ENCODE measurements around the gene INS. TPM values are rescaled to one million over a fixed set of nuclear protein-coding genes. Genes with fewer than 3 reads are reported as not detected.

INS gene
- total and polyA plus RNA-seq, 2 of the 8 experiments (the other 6 are each of a cell fraction or from before 2014, with no cell fraction given): not detected

- Histone ChIP-seq H3K9ac (replicated peaks in 1 of 4; ENCODE audit: extremely low read depth in 1 of 4, low read depth in 3 of 4, low read length in 3 of 4) (no peak overlapping the region), H2BK5ac (ENCODE audit: low read depth, low read length) (no peak overlapping the region), H3K4me3 (ENCODE audit: extremely low read depth in 1 of 4, insufficient read depth in 2 of 4, low read depth in 3 of 4, low read length in 4 of 4) (no peak overlapping the region), H2BK120ac (replicated peaks; ENCODE audit: low read depth, low read length) (no peak overlapping the region), H3K27me3 (replicated peaks in 1 of 4; ENCODE audit: control insufficient read depth in 3 of 4, extremely low read depth in 1 of 4, insufficient read depth in 3 of 4, low read length in 3 of 4) (peaks cover 0 to 14% (median 0%) of the 10 kb centered on the region in 4 experiments; a peak in 3 of 7 replicates), H3K4me2 (ENCODE audit: insufficient read depth in 1 of 2, low read depth in 2 of 2, low read length in 2 of 2) (no peak overlapping the region), H3K27ac (ENCODE audit: low read depth, low read length) (no peak overlapping the region), H3K23me2 (ENCODE audit: low read depth, low read length) (no peaks in the 10 kb centered on the region), H2BK12ac (ENCODE audit: low read depth, low read length) (no peak overlapping the region), H2AFZ (ENCODE audit: low read length) (no peak overlapping the region), H4K8ac (ENCODE audit: extremely low read depth, insufficient read depth, low read length) (no peak overlapping the region), H3K79me1 (ENCODE audit: low read depth, low read length) (no peaks in the 10 kb centered on the region), H4K5ac (ENCODE audit: insufficient read length, low read depth, low read length) (no peak overlapping the region), H3K9me3 (ENCODE audit: insufficient read depth in 2 of 2, low read depth in 1 of 2, low read length in 1 of 2) (no peaks in the 10 kb centered on the region), H3K18ac (ENCODE audit: extremely low read depth, low read length) (no peak overlapping the region), H4K91ac (replicated peaks; ENCODE audit: insufficient read length, low read length) (no peak overlapping the region), H2BK15ac (ENCODE audit: low read length) (no peak overlapping the region), H3K79me2 (ENCODE audit: control insufficient read depth in 1 of 2, insufficient read depth in 2 of 2, low read length in 2 of 2) (no peaks in the 10 kb centered on the region), H3K56ac (replicated peaks; ENCODE audit: insufficient read length, low read depth, low read length) (no peak overlapping the region), H3K23ac (ENCODE audit: insufficient read length) (no peak overlapping the region), H3K4ac (replicated peaks; ENCODE audit: insufficient read length, low read depth, low read length) (no peak overlapping the region), H2AK5ac (ENCODE audit: low read depth, low read length) (no peak overlapping the region), H2BK20ac (ENCODE audit: low read length) (no peak overlapping the region), H3K4me1 (replicated peaks in 1 of 4; ENCODE audit: control insufficient read depth in 3 of 4, insufficient read depth in 4 of 4, low read length in 3 of 4) (peaks cover 0 to 6% (median 1%) of the 10 kb centered on the region in 4 experiments; a peak in 2 of 7 replicates), H4K20me1 (replicated peaks in 1 of 2; ENCODE audit: control insufficient read depth in 1 of 2, insufficient read depth in 2 of 2, low read length in 2 of 2) (no peaks in the 10 kb centered on the region), H3K36me3 (ENCODE audit: control insufficient read depth in 2 of 4, insufficient read depth in 4 of 4, low read length in 3 of 4) (no peaks in the 10 kb centered on the region; a peak in 1 of 8 replicates), H3K14ac (ENCODE audit: insufficient read length) (no peak overlapping the region)
- ChIA-PET CTCF (ENCODE audit: partially characterized antibody) (interaction anchor here (1.1 to 20.6 kb wide), 6 partner anchors 15 to 136 kb away, joined by 3 to 244 read pairs (median 6); partner anchors contain the start of gene INS), POLR2A (ENCODE audit: partially characterized antibody) (no interaction called here)
- no peak for DNase-seq (ENCODE audit: low read depth in 1 of 2, low spot score in 2 of 2)
- WGBS, 2 experiments (ENCODE audit: extremely low coverage in 1 of 2, insufficient coverage in 1 of 2, insufficient read length in 1 of 2, insufficient replicate concordance in 2 of 2, low coverage in 1 of 2, low lambda C conversion rate in 2 of 2, missing lambda C conversion rate in 1 of 2): 76% methylated on average over 9 of the region's 10 CpGs; no CpG with 5 or more reads in 1 of the 2 experiments
- no peak for FAIRE-seq
- TF ChIP-seq BRCA1 (IDR thresholded peaks at IDR 0.05; ENCODE audit: low read depth, low read length): no peak
- no peak for TF ChIP-seq SUZ12 (IDR thresholded peaks at IDR 0.05; ENCODE audit: low read length)
- TF ChIP-seq CTBP2 (IDR thresholded peaks at IDR 0.05; ENCODE audit: borderline replicate concordance, insufficient read depth, insufficient read length, low read length): no peak
- TF ChIP-seq SIX5 (IDR thresholded peaks at IDR 0.05; ENCODE audit: low read depth, low read length): no peak
- no peak for TF ChIP-seq CEBPB (IDR thresholded peaks at IDR 0.05; ENCODE audit: low read depth, low read length)
- TF ChIP-seq JUND (IDR thresholded peaks at IDR 0.05; ENCODE audit: low read length): no peak
- no peak for TF ChIP-seq RNF2 (IDR thresholded peaks at IDR 0.05; ENCODE audit: borderline replicate concordance, low read depth, low read length, missing control alignments, poor library complexity, severe bottlenecking)
- TF ChIP-seq NRF1 (IDR thresholded peaks at IDR 0.05; ENCODE audit: low read depth, low read length): no peak
- TF ChIP-seq ATF3 (IDR thresholded peaks at IDR 0.05; ENCODE audit: insufficient read depth, low read depth, low read length): no peak
- no peak for TF ChIP-seq TAF7 (optimal IDR thresholded peaks at IDR 0.05; ENCODE audit: borderline replicate concordance, low read depth, low read length)
- no peak for TF ChIP-seq MAX (IDR thresholded peaks at IDR 0.05)
These were observed 8.0 kb upstream of the INS start for GRCh38 chr11:2169005-2169378.

Measured in H1 (cell line).